ENCODE data around the gene RTP3.

DNA sequence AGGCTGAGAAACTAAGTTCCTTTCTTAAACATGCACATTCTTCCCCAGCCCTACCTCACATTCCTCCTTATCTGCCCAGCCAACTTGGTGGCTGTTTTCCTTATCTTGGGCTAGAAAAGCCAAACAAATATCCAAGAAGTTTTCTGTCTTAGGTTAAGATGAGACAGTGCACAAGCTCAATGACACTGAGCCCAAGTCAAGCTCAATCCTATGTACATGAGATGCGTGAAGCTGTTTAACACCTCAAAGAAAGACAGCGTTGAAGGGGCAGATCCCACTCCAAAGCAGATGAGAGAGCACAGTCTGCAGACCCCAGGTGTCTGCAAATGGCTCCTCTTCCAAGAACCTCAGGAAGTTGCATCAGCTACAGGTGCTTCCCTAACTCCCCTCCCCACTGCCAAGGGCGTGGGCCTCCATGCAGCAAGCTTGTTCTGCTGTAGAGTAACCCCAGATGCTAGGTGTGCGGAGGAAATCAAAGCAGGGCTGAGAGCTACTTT, 51.7 kb downstream of the RTP3 start:
- TF ChIP-seq, protein P1, sequence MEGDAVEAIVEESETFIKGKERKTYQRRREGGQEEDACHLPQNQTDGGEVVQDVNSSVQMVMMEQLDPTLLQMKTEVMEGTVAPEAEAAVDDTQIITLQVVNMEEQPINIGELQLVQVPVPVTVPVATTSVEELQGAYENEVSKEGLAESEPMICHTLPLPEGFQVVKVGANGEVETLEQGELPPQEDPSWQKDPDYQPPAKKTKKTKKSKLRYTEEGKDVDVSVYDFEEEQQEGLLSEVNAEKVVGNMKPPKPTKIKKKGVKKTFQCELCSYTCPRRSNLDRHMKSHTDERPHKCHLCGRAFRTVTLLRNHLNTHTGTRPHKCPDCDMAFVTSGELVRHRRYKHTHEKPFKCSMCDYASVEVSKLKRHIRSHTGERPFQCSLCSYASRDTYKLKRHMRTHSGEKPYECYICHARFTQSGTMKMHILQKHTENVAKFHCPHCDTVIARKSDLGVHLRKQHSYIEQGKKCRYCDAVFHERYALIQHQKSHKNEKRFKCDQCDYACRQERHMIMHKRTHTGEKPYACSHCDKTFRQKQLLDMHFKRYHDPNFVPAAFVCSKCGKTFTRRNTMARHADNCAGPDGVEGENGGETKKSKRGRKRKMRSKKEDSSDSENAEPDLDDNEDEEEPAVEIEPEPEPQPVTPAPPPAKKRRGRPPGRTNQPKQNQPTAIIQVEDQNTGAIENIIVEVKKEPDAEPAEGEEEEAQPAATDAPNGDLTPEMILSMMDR (IDR thresholded peaks at IDR 0.05): no peak
- TF ChIP-seq POLR2A (IDR thresholded peaks at IDR 0.05) (no peak), EP300 (IDR thresholded peaks at IDR 0.05) (no peak), POLR2AphosphoS5 (IDR thresholded peaks at IDR 0.05) (no peak)

All from stomach (tissue), 4 donors.